DMS153 treated with DMSO at 0.1 percent for 48 hours (cell line): ENCODE data around the gene TM4SF5.

Experiments
- DNase-seq: peaks from one replicate; lab custom pipeline; 2025; ENCODE audit not compliant: unreplicated experiment; lab: John Stamatoyannopoulos, UW

Gene TM4SF5

GRCh38 chr17:4788807-4789700 is 17.4 kb downstream of the TM4SF5 start, which contains the start of gene GLTPD2:
TSS of gene GLTPD2 (plus strand) at chr17:4788964. CDS start at chr17:4789012, 48 bp downstream.
- no peak for DNase-seq

GRCh38 chr17:4789701-4789950 is 17.9 kb downstream of the TM4SF5 start:
- no peak for DNase-seq

- DNase-seq = peak; percentile 14
These were observed 18.4 kb downstream of the TM4SF5 start for GRCh38 chr17:4789951-4790704.

- no peak for DNase-seq
These were observed 19.0 kb downstream of the TM4SF5 start for GRCh38 chr17:4790705-4791088.

- DNase-seq = no peak
These were observed 23.5 kb downstream of the TM4SF5 start for GRCh38 chr17:4795168-4795567.

- no peak for DNase-seq
These were observed 24.9 kb downstream of the TM4SF5 start for GRCh38 chr17:4796552-4796920.

GRCh38 chr17:4800462-4801196 is 28.9 kb downstream of the TM4SF5 start:
- DNase-seq = no peak

GRCh38 chr17:4802228-4802627 is 30.5 kb downstream of the TM4SF5 start, which contains the start of gene C17orf114:
TSS of gene C17orf114 (minus strand) at chr17:4802328.
- DNase-seq = no peak

- DNase-seq = no peak
These were observed 34.7 kb downstream of the TM4SF5 start for GRCh38 chr17:4806456-4806776.

GRCh38 chr17:4806777-4807604 is 35.3 kb downstream of the TM4SF5 start, which contains the start of gene PLD2:
TSS of gene PLD2 (plus strand) at chr17:4807152. CDS start at chr17:4807773, 621 bp downstream.
- DNase-seq = peak; percentile 14

GRCh38 chr17:4807605-4808377 is 36.1 kb downstream of the TM4SF5 start:
- DNase-seq = no peak

- DNase-seq = no peak
These were observed 36.7 kb downstream of the TM4SF5 start for GRCh38 chr17:4808378-4808767.

- no peak for DNase-seq
These were observed 39.1 kb downstream of the TM4SF5 start for GRCh38 chr17:4810696-4811290.

GRCh38 chr17:4811471-4811870 is 39.8 kb downstream of the TM4SF5 start:
- no peak for DNase-seq

- DNase-seq = no peak
These were observed 41.0 kb downstream of the TM4SF5 start for GRCh38 chr17:4812690-4813089.

GRCh38 chr17:4815043-4815675 is 43.5 kb downstream of the TM4SF5 start:
- no peak for DNase-seq

GRCh38 chr17:4816826-4817225 is 45.1 kb downstream of the TM4SF5 start:
- no peak for DNase-seq

- no peak for DNase-seq
These were observed 46.6 kb downstream of the TM4SF5 start for GRCh38 chr17:4818276-4818675.

- no peak for DNase-seq
These were observed 51.1 kb downstream of the TM4SF5 start for GRCh38 chr17:4822835-4823234.
